Measurements from ENCODE around the gene MACROD2. TPM values are rescaled to one million over a fixed set of nuclear protein-coding genes. Genes with fewer than 3 reads are reported as not detected.

MACROD2 gene
- total RNA-seq, 1 experiment from 2014 or later: 0.02 TPM

GRCh38 chr20:14582855-14583254 lies 587.5 kb downstream of the MACROD2 start:
- no peak for DNase-seq (ENCODE audit: low spot score)

GRCh38 chr20:14583413-14583812 lies 588.1 kb downstream of the MACROD2 start:
- no peak for DNase-seq (ENCODE audit: low spot score)

DNA sequence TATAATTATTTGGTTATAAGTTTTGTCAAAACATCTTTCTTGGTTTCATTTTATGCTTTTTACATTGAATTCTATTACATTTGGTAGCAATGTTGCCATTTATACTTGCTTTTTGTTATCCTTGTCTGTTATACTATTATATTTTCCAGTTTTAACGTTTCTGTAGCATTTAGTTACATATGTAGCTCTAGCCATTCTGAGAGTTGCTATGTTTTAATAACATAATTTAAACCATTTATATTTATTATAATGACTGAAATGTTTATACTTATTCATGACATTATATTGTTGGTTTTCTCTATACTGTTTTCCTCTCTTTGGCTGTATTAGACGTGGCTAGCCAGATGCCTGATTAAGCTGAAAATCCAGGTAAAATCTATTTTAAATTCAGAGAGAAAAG lies 594.1 kb downstream of the MACROD2 start:
- DNase-seq (ENCODE audit: low spot score): no peak

DNA sequence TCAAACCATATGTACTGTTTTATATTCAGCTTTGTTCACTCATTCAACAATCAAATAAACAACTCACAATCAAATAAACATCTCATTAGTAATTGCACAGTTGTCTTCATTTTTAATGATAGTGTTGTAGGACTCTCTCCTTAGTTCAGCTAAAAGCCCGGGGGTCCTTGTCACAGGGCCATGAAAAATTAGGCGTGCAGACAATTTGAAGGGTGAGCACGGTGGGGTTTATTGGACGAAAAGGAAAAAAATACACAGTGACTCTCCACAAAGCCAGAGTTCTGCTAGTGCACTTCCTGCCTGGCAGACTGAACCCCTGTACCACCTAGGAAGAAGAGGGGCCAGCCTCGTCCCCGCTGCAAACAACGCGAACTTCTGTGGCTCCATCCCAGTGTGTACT lies 599.7 kb downstream of the MACROD2 start:
- DNase-seq (ENCODE audit: low spot score): no peak

DNA sequence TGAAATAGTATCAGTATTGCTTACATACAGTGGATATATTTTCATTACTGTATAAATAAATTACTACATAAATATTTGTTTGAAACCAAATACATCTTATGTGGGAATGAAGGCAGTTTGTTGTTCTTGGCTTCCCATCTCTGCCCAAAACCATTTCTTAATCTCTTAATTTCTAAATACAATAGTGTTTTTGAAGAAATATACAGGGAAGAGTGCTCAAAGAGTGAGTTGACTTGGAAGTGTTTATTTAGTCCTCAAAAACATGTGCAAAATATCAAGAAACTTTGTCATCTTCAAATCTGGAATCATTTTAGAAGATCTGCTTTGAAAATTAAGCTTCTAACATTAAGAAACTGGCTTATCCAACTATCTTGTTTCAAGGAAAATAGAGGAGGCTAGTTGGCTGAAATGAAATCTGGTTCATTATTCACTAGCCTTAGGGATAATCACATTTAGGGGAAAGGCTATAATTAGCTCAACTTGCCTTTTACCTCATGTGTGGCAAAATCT lies 601.9 kb downstream of the MACROD2 start:
- no peak for DNase-seq (ENCODE audit: low spot score)

DNA sequence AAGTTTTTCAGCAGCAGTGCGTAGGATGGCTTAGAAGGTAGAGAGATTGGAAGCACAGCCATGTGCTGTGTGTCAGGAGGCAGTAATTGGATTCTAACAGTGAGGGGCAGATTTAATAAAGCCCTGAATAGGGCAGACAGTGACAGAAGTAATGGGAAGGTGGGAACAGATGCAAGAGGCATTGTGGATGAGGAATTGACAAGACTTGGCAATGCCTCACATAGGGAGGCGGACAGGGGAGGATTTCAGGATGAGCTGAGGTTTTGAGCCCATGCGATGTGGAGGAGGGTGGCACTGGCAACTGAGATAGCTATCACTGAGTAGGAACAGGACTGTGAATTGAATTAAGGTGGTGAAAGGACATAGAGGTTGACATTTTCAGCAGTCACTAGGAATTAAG lies 604.3 kb downstream of the MACROD2 start:
- no peak for DNase-seq (ENCODE audit: low spot score)

- DNase-seq (ENCODE audit: low spot score): no peak
Observed at GRCh38 chr20:14600527-14600926, 605.2 kb downstream of the MACROD2 start.

DNA sequence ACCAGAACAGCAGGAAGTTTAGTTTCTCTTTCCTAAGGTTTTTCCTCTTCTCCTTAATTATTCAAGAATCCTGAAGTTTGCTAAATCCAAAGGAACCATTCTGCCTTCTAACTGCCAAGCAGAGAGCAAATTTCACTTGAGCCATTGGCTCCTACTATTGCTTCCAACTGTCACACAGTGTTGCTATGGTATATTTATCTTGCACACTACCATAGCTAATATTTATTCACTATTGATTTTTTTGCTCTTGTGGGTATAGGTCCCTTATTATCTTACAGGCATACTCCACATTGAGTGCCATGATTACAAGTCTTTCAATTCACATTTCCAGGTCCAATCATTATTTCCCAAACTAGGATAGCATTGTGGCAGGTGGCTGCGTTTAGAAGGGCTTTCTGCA lies 608.8 kb downstream of the MACROD2 start:
- DNase-seq (ENCODE audit: low spot score): no peak

GRCh38 chr20:14609328-14610221 lies 614.3 kb downstream of the MACROD2 start:
- DNase-seq (ENCODE audit: low spot score): no peak

DNA sequence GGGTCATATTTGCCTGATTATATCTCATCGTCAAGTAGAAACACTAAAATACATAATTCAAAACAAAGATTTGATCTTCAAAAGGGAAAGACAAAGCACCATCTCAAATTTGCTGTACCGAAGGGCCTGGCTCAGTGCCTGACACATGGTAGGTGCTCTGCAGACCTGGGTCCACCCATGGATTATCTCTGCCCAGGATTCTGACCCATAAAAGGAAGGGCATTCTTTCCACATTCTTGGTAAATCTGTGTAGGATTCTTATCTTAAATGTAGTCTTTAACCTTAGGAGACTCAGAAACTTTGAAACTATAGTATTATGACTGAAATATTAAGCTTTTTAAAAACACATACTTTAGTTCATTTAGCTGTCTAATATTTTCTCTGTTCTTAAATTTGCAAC lies 616.2 kb downstream of the MACROD2 start:
- DNase-seq (ENCODE audit: low spot score): no peak

DNA sequence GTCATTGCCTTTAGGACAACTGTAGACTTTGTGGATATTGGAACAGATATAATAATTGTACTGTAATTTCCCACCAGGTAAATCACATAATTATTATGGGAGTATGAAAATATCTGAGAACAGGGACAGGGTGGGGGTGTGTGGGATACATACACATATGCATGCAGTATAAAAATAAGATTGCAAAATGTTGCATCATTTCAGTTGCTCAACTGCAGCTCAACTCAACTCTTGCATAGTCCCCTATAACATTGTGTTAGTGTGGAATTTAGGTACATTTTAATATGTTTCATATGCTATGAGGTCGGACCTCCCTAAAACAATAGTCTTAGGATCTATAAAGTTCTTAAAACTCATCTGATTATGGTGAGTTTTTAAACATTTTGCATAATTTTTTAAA lies 617.1 kb downstream of the MACROD2 start:
- no peak for DNase-seq (ENCODE audit: low spot score)

DNA sequence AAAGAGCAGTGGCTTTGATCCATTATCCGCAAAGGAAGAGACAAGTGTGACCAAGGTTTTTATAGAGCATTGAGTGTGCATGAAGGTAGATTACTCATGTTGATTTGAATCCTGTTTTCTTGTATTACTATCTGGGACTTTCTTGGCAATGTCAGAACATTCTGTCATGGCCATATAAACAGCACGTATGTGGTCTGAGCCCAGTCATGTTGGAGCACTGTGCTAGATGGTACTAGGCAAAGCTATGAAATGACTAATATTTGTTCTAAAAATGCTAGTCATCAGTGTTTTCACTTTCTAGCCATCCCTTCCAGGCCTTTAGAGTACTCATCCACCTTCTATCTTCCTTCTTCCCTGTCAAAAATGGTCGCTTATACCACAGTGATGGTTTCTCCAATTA lies 620.7 kb downstream of the MACROD2 start:
- DNase-seq (ENCODE audit: low spot score): no peak

GRCh38 chr20:14617123-14617522 lies 621.8 kb downstream of the MACROD2 start:
- peak; percentile 15 for DNase-seq (ENCODE audit: low spot score)

DNA sequence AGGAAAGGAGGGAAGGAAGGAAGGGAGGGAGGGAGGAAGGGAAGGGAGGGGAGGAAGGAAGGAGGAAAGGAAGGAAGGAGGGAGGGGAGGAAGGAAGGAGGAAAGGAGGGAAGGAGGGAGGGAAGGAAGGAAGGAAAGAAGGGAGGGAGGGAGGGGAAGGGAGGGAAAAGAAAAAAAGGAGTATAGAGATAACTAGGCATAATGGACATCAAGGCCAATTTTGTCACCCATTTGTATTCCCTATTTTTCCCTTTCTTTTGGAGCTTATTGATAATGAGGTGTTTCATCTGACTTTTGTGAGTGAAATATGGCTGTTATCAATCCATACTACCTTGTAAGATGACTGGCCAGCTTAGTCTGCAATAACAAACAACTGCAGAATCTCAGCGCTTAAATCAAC lies 624.1 kb downstream of the MACROD2 start:
- no peak for DNase-seq (ENCODE audit: low spot score)

DNA sequence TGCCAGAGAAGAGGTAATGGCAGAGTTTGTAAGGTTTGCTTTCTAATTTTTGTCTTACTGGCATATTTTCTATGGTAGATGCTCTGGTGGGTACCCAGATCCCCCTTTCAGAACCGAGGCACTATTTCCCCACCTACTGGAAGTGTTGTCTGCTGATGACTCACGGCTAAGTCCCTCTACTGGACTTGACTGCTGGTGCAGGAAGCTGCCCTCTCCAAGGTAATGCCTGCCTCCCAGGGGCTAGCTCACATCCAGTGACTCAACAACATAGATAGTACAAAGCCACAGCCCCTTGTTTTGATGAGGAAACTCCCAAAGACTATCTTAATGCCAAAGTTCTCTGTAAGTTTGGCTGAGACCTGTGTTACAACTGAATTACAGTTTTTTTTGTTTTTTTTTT lies 627.5 kb downstream of the MACROD2 start:
- DNase-seq (ENCODE audit: low spot score): peak; percentile 75

GRCh38 chr20:14631011-14631410 lies 635.7 kb downstream of the MACROD2 start:
- no peak for DNase-seq (ENCODE audit: low spot score)

- no peak for DNase-seq (ENCODE audit: low spot score)
Observed at GRCh38 chr20:14632906-14633305, 637.6 kb downstream of the MACROD2 start.

DNA sequence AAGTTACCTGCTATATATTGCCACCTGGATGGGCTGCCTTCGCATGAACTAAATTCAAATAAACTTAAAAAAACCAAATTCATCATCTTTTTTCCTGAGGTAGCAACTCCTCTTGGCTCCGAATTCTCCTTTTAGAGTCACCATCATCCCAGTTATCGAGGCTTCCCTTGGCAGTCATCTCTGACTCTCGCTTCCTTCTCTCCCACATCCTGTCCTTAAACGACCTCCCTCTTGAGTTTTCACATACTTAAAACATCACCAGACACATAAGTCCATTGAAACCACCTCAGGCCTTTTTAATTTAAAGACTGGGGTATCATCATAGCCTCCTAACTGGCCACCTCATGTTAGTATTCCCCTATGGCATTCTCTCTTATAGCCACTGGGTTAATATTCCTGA lies 638.2 kb downstream of the MACROD2 start:
- DNase-seq (ENCODE audit: low spot score): no peak

- no peak for DNase-seq (ENCODE audit: low spot score)
Observed at GRCh38 chr20:14634665-14635064, 639.3 kb downstream of the MACROD2 start.

DNA sequence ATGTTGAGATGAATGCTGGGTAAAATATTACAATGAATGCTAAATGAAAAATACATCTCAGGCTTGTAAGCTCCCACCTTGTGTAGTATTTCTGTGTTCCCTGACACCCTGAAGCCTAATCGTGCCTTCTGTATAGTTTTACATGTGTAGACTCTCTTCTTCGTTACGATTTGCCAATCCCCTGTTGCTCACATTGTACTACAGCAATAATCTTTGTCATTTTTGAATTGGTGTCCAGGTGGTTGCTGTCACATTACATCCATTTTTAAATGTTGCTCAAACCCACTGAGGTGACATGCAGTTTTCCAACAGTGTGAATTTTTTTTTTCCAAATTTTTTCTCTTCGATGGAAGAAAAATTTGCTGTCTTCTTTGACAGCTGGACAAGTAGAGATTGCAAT lies 642.1 kb downstream of the MACROD2 start:
- no peak for DNase-seq (ENCODE audit: low spot score)

DNA sequence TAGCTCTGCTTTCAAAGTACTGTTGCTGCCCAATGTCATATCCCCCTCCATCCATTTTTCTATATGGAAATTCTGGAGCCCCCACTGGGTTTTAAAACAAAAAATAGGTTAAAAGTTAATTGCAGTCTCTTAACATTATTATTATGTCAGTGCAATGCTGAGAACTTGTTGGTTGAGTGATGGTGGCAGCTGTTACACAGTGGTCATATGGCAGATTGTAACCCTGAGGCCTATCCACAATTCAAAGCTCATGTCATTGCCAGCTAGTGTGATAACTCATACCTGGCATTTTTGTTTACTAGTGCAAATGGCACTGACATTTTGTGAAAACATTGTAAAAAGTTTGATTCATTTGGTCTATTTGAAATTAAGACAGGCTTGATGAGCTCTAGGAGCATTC lies 647.8 kb downstream of the MACROD2 start:
- no peak for DNase-seq (ENCODE audit: low spot score)

DNA sequence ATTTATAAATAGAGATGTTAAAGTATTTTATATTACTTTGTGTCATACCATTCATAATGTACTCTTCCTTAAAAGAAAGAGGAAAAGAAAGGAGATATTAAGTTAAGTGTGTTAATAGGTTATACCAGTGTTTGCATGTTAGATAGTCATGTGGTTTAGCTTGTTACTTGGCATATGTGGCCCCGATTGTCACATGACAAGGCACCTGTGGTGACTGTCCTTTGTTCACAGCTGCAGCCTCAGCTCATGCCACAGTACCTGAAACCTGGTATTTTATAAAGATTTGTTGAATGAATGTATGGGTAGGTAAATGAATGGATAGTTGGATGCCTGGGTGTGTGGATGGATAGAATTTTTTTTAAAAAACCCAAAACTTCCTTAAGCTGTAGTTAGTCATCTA lies 648.2 kb downstream of the MACROD2 start:
- no peak for DNase-seq (ENCODE audit: low spot score)

DNA sequence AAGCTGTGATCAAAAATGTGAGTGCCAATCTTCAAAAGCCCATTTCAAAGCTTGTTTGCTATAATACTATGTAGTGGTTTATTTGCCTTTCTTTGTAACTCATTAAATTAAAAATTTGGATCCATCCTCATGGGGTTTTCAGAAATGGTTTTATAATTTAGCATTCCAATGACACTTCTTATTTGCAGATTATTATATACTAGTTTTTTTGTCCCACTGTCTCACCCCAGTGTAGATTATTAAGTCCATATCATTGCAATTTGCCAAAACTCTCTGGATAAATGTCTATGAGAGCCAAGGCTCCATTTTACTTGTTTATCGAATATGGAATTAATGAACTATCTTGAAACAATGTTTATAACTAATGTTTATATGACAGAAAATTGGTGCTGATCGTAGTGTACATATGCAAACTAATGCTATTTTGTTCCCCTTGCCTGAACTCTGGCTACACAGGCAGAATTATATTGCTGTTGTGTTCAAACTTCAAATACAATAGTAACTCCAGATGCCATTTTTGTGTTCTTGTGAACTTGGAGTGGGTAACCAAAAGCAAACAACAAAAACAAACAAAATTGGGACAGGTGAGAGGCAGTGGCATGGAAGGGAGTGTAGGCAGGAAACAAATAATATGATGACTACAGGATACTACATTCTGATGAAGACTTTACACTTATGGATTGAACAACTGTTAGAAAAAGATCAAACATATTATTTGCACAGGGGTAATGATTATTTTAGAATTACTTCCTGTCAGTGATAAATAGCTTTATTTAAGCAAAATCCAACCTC lies 649.2 kb downstream of the MACROD2 start:
- no peak for DNase-seq (ENCODE audit: low spot score)
